ENCODE results near the gene STS.

The STS gene

GRCh38 chrX:7147413-7147977 is at the start of gene STS:
Gene STS, plus strand, starts transcription at chrX:7147712. Its CDS starts 105,488 bp downstream, at chrX:7253200.
- DNase-seq (ENCODE audit: low read depth in 3 of 3), result peak in 2 of 3 experiments; percentile 6 to 28

- no peak for DNase-seq (ENCODE audit: low read depth in 3 of 3)
These were observed 47.5 kb upstream of the STS start for GRCh38 chrX:7100022-7100421.

- no peak for DNase-seq (ENCODE audit: low read depth in 3 of 3)
These were observed 45.4 kb upstream of the STS start for GRCh38 chrX:7102119-7102518.

GRCh38 chrX:7106649-7107048 is 40.9 kb upstream of the STS start:
- no peak for DNase-seq (ENCODE audit: low read depth in 3 of 3)

- no peak for DNase-seq (ENCODE audit: low read depth in 3 of 3)
These were observed 39.5 kb upstream of the STS start for GRCh38 chrX:7108030-7108429.

GRCh38 chrX:7109049-7109531 is 38.4 kb upstream of the STS start:
- no peak for DNase-seq (ENCODE audit: low read depth in 3 of 3)

- DNase-seq (ENCODE audit: low read depth in 3 of 3), result no peak
These were observed 37.4 kb upstream of the STS start for GRCh38 chrX:7109838-7110793.

- no peak for DNase-seq (ENCODE audit: low read depth in 3 of 3)
These were observed 36.7 kb upstream of the STS start for GRCh38 chrX:7110821-7111276.

GRCh38 chrX:7111518-7111917 is 36.0 kb upstream of the STS start:
- no peak for DNase-seq (ENCODE audit: low read depth in 3 of 3)

GRCh38 chrX:7112071-7112470 is 35.4 kb upstream of the STS start:
- DNase-seq (ENCODE audit: low read depth in 3 of 3), result no peak

GRCh38 chrX:7115557-7115956 is 32.0 kb upstream of the STS start:
- DNase-seq (ENCODE audit: low read depth in 3 of 3), result no peak

GRCh38 chrX:7116081-7116480 is 31.4 kb upstream of the STS start:
- DNase-seq (ENCODE audit: low read depth in 3 of 3), result no peak

GRCh38 chrX:7117587-7117986 is 29.9 kb upstream of the STS start:
- no peak for DNase-seq (ENCODE audit: low read depth in 3 of 3)

GRCh38 chrX:7119950-7120877 is 27.3 kb upstream of the STS start:
- DNase-seq (ENCODE audit: low read depth in 3 of 3), result no peak

- no peak for DNase-seq (ENCODE audit: low read depth in 3 of 3)
These were observed 26.7 kb upstream of the STS start for GRCh38 chrX:7120878-7121219.

GRCh38 chrX:7127056-7127455 is 20.5 kb upstream of the STS start:
- DNase-seq (ENCODE audit: low read depth in 3 of 3), result no peak

GRCh38 chrX:7131621-7132020 is 15.9 kb upstream of the STS start:
- no peak for DNase-seq (ENCODE audit: low read depth in 3 of 3)

GRCh38 chrX:7132335-7133049 is 15.0 kb upstream of the STS start:
- no peak for DNase-seq (ENCODE audit: low read depth in 3 of 3)

- DNase-seq (ENCODE audit: low read depth in 3 of 3), result no peak
These were observed 14.5 kb upstream of the STS start for GRCh38 chrX:7133050-7133440.

- no peak for DNase-seq (ENCODE audit: low read depth in 3 of 3)
These were observed 12.5 kb upstream of the STS start for GRCh38 chrX:7134981-7135380.
